A673 (cell line): ENCODE measurements around the gene HMGN1.

Experiments used
- CTCF ChIP-seq: fragments of 300-800, 200-600 bp; sonication (generic); conservative IDR thresholded peaks from 2 replicates; pipeline ENCODE4 v1.5.1; 2017; ENCODE audit warnings: low read depth, mild to moderate bottlenecking, antibody characterized with exemption, low read length, moderate library complexity, mixed read lengths
- EZH2 ChIP-seq: fragments of 200-600 bp; sonication (generic); IDR thresholded peaks from 2 replicates; pipeline ENCODE4 v1.6.1; 2017; ENCODE audit warnings: borderline replicate concordance, low read depth, mild to moderate bottlenecking, mixed read lengths, antibody characterized with exemption, low read length; ENCODE audit not compliant: poor library complexity, severe bottlenecking

- TF ChIP-seq CTCF (no peak), EZH2 (no peak)
These were observed 16.1 kb upstream of the HMGN1 start for GRCh38 chr21:39364949-39365348.
